ENCODE results near the gene KCTD2. TPM values are rescaled to one million over a fixed set of nuclear protein-coding genes. Genes with fewer than 3 reads are reported as not detected.

The KCTD2 gene
- total and polyA plus RNA-seq, 2 of the 13 experiments (the other 11 are each of a cell fraction or from before 2014, with no cell fraction given) = 28.3 to 32.6 TPM

DNA sequence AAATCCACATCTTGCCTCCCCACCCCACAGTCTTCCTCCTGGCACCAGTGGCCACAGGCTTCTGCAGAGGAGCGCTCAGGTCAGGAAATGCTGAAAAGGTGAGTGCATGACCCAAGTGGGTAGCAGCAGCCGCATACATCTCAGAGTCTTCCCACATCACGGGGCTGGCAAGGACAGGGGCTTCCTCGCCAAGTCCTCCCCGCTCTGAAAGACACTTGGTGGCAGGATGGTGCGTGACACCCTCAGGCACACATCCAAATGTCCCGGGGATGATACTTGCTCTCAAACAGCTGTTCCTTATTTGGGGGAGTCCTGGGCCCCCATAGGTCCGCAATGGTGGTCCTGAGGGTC is 32.0 kb downstream of the KCTD2 start (continued):
- TF ChIP-seq KDM5A (IDR thresholded peaks at IDR 0.05; ENCODE audit: borderline replicate concordance, low read length) (no peak), SP5 (CRISPR knock-in tag; IDR thresholded peaks at IDR 0.05; ENCODE audit: borderline replicate concordance, low read depth) (no peak), EZH2 (conservative IDR thresholded peaks at IDR 0.05; ENCODE audit: low read depth, low read length) (no peak), ZNF501 (CRISPR knock-in tag; IDR thresholded peaks at IDR 0.05) (no peak), SOX5 (CRISPR knock-in tag; IDR thresholded peaks at IDR 0.05; ENCODE audit: borderline replicate concordance) (no peak), SAFB2 (CRISPR knock-in tag; IDR thresholded peaks at IDR 0.05; ENCODE audit: borderline replicate concordance, low read depth) (no peak), FOSL2 (CRISPR knock-in tag; IDR thresholded peaks at IDR 0.05) (no peak), TMF1 (CRISPR knock-in tag; IDR thresholded peaks at IDR 0.05; ENCODE audit: low read depth) (no peak), ZNF382 (CRISPR knock-in tag; IDR thresholded peaks at IDR 0.05; ENCODE audit: borderline replicate concordance) (no peak), KLF12 (CRISPR knock-in tag; IDR thresholded peaks at IDR 0.05; ENCODE audit: borderline replicate concordance) (no peak), POLR2AphosphoS2 (IDR thresholded peaks at IDR 0.05; ENCODE audit: low read depth, low read length) (no peak), RAD21 (CRISPR knock-in tag; IDR thresholded peaks at IDR 0.05) (no peak), ZNF207 (IDR thresholded peaks at IDR 0.05; ENCODE audit: borderline replicate concordance) (no peak), IRF2 (CRISPR knock-in tag; IDR thresholded peaks at IDR 0.05) (no peak), ZNF792 (CRISPR knock-in tag; IDR thresholded peaks at IDR 0.05) (no peak), DPF2 (CRISPR knock-in tag; IDR thresholded peaks at IDR 0.05; ENCODE audit: borderline replicate concordance, low read depth) (no peak), ZNF138 (CRISPR knock-in tag; IDR thresholded peaks at IDR 0.05; ENCODE audit: low read depth) (no peak)
- TF ChIP-seq, protein P1, sequence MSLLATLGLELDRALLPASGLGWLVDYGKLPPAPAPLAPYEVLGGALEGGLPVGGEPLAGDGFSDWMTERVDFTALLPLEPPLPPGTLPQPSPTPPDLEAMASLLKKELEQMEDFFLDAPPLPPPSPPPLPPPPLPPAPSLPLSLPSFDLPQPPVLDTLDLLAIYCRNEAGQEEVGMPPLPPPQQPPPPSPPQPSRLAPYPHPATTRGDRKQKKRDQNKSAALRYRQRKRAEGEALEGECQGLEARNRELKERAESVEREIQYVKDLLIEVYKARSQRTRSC (CRISPR knock-in tag; IDR thresholded peaks at IDR 0.05; ENCODE audit: low read depth) = no peak
- TF ChIP-seq, protein P2, sequence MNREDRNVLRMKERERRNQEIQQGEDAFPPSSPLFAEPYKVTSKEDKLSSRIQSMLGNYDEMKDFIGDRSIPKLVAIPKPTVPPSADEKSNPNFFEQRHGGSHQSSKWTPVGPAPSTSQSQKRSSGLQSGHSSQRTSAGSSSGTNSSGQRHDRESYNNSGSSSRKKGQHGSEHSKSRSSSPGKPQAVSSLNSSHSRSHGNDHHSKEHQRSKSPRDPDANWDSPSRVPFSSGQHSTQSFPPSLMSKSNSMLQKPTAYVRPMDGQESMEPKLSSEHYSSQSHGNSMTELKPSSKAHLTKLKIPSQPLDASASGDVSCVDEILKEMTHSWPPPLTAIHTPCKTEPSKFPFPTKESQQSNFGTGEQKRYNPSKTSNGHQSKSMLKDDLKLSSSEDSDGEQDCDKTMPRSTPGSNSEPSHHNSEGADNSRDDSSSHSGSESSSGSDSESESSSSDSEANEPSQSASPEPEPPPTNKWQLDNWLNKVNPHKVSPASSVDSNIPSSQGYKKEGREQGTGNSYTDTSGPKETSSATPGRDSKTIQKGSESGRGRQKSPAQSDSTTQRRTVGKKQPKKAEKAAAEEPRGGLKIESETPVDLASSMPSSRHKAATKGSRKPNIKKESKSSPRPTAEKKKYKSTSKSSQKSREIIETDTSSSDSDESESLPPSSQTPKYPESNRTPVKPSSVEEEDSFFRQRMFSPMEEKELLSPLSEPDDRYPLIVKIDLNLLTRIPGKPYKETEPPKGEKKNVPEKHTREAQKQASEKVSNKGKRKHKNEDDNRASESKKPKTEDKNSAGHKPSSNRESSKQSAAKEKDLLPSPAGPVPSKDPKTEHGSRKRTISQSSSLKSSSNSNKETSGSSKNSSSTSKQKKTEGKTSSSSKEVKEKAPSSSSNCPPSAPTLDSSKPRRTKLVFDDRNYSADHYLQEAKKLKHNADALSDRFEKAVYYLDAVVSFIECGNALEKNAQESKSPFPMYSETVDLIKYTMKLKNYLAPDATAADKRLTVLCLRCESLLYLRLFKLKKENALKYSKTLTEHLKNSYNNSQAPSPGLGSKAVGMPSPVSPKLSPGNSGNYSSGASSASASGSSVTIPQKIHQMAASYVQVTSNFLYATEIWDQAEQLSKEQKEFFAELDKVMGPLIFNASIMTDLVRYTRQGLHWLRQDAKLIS (CRISPR knock-in tag; IDR thresholded peaks at IDR 0.05) = no peak
- TF ChIP-seq, protein P3, sequence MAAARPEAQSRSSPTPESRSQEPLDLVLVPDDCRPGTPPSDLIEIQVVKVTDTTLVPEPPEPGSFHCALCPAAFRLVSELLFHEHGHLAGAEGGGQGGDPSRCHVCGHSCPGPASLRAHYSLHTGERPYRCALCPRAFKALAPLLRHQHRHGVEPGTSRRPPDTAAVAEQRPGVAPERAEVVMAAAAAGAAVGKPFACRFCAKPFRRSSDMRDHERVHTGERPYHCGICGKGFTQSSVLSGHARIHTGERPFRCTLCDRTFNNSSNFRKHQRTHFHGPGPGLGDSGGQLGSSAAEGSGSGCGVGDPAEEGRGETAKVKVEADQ (CRISPR knock-in tag; IDR thresholded peaks at IDR 0.05; ENCODE audit: borderline replicate concordance) = 0 out of 2 replicates have a peak, but pooled peaks have one; percentile 32
- TF ChIP-seq, protein P4, sequence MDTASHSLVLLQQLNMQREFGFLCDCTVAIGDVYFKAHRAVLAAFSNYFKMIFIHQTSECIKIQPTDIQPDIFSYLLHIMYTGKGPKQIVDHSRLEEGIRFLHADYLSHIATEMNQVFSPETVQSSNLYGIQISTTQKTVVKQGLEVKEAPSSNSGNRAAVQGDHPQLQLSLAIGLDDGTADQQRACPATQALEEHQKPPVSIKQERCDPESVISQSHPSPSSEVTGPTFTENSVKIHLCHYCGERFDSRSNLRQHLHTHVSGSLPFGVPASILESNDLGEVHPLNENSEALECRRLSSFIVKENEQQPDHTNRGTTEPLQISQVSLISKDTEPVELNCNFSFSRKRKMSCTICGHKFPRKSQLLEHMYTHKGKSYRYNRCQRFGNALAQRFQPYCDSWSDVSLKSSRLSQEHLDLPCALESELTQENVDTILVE (CRISPR knock-in tag; IDR thresholded peaks at IDR 0.05) = no peak
- TF ChIP-seq, protein P5, sequence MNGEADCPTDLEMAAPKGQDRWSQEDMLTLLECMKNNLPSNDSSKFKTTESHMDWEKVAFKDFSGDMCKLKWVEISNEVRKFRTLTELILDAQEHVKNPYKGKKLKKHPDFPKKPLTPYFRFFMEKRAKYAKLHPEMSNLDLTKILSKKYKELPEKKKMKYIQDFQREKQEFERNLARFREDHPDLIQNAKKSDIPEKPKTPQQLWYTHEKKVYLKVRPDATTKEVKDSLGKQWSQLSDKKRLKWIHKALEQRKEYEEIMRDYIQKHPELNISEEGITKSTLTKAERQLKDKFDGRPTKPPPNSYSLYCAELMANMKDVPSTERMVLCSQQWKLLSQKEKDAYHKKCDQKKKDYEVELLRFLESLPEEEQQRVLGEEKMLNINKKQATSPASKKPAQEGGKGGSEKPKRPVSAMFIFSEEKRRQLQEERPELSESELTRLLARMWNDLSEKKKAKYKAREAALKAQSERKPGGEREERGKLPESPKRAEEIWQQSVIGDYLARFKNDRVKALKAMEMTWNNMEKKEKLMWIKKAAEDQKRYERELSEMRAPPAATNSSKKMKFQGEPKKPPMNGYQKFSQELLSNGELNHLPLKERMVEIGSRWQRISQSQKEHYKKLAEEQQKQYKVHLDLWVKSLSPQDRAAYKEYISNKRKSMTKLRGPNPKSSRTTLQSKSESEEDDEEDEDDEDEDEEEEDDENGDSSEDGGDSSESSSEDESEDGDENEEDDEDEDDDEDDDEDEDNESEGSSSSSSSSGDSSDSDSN (CRISPR knock-in tag; IDR thresholded peaks at IDR 0.05) = peak; percentile 35; the same call in 1 of the 2 replicates

All from HepG2 (cell line).